AG09309 (cell line): ENCODE measurements around the gene HSPA14.
A peak's percentile ranks its signal among the peaks of the same experiment; 100 is the strongest.
"Not testable (repeated sequence)": the region's sequence is repeated elsewhere in the genome, so short reads cannot be mapped to it uniquely, and the experiment has no call there.

Source experiments
- DNase-seq: peaks from one replicate; pipeline ENCODE4 v3.0.0-alpha.2; 2010; ENCODE audit warnings: low read depth
- H3K4me3 ChIP-seq: 2 replicates; pipeline ENCODE4 v1.5.1; 2011; ENCODE audit warnings: mild to moderate bottlenecking, low read depth, low read length, moderate library complexity; ENCODE audit not compliant: control insufficient read depth
- CTCF ChIP-seq: IDR thresholded peaks from 2 replicates; pipeline ENCODE4 v1.5.1; 2011; ENCODE audit warnings: mild to moderate bottlenecking, low read depth, low read length, inconsistent platforms; ENCODE audit not compliant: insufficient read depth, control insufficient read depth; ENCODE audit errors: missing control alignments

Gene HSPA14

GRCh38 chr10:14810969-14811953 is 26.8 kb upstream of the HSPA14 start:
- TF ChIP-seq CTCF: no peak
- no peak overlapping the region for H3K4me3 ChIP-seq
- no peak for DNase-seq

DNA sequence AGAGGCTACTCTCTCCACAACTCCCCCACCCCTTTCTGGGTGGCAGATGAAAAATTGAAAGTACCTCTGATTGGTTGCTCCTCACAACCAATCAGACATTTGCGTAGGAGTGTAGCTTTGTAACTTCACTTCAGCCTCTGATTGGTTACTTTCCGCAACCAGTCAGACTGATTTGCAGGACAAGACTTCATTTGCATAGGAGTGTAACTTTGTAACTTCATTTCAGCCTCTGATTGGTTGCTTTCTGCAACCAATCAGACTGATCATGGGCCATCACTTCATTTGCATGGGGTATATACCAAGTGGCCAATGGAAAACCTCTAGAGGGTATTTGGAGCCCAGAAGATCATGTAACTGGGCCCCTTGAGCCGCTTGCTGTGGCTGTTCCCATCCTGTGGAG is 25.8 kb upstream of the HSPA14 start:
- TF ChIP-seq CTCF: no peak
- no peak overlapping the region for H3K4me3 ChIP-seq
- DNase-seq: no peak

DNA sequence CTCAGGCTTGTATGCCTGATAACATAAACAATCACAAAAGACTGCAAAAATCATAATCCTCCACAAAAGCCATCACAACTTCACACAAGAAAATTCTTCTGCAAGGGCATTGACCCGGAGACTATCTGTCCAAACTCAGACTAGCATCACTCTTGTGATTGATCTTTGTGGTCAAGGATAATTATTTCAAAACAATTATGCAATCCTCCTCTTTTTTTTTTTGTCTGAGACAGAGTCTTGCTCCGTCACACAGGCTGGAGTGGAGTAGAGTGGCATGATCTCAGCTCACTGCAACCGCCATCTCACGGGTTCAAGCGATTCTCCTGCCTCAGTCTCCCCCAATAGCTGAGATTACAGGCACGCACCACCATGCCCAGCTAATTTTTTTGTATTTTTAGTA is 22.4 kb upstream of the HSPA14 start:
- TF ChIP-seq CTCF: no peak
- H3K4me3 ChIP-seq: no peak overlapping the region
- DNase-seq: no peak

DNA sequence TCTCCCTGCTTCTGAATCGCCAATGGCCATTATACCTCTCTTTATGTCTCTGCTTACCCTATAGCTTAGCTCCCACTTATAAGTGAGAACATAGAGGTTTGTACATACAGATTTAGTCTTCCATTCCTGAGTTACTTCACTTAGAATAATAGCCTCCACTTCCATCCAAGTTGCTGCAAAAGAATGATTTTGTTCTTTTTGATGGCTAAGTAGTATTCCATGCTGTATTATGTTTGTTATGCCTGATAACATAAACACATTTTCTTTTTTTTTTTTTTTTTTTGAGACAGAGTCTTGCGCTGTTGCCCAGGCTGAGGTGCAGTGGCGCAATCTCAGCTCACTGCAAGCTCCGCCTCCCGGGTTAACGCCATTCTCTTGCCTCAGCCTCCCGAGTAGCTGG is 21.4 kb upstream of the HSPA14 start:
- DNase-seq, H3K4me3 ChIP-seq: not testable (repeated sequence)

DNA sequence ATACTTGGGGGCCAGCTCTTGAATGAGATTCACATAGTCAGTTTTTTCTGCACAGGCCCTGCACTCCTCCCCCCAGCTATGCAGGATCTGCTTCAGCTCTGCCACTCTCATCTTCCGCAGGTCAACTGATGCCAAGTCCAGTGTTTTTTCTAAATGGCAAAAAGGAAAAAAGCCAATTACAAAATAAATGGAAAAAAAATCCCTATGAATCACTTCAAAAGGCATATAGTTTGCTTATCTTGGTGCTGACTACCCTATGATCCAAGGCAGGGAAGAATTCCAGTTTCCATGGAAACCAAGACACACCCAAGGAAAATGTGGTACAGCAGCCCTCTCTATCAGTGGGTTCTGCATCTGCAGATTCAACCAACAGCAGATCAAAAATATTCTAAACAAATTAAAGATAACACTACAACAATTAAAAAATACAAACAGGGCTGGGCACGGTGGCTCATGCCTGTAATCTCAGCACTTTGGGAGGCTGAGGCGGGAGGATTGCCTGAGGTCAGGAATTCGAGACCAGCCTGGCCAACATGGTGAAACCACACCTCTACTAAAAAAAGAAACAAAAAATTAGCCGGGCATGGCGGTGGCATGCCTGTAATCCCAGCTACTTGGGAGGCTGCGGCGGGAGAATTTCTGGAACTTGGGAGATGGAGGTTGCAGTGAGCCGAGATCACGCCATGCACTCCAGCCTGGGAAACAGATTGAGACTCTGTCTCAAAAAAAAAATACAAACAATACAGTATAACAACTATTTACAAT is 17.9 kb upstream of the HSPA14 start:
- H3K4me3 ChIP-seq: no peak overlapping the region
- no peak for TF ChIP-seq CTCF
- DNase-seq: peak; percentile 71

DNA sequence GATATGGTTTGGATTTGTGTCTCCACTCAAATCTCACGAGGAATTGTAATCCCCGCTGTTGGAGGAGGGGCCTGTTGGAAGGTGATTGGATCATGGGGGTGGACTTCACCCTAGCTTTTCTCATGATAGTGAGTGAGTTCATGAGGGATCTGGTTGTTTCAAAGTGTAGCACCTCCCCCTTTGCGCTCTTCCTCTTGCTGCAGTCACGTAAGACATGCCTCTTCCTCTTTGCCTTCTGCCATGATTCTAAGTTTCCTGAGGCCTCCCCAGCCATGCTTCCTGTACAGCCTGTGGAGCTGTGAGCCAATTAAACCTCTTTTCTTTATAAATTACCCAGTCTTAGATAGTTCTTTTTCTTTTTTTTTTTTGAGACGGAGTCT is 17.3 kb upstream of the HSPA14 start:
- no peak for DNase-seq
- no peak for TF ChIP-seq CTCF

More for the DNA sequence above, 17.3 kb upstream of the HSPA14 start:
- H3K4me3 ChIP-seq: no peak overlapping the region
